Measurements from ENCODE around the gene ANKRD16.

DNA sequence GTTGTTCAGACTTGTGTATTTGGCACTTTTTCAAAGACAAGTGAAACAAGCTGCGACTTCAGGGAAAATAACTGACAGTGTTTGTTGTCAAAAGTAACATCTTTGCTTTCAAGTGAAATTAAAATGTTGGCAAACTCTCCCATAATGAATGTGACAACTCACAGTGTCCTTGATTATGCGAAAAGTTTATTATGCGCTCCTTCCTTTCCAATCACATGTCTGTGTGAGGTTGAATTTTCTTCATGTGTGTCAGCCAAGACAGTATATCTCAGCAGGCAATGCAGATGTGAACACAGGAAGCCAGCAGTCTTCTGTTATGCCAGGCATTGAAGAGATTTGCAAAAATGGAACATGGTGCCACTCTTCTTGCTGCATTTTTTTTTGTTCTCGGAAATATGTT lies 29.1 kb upstream of the ANKRD16 start:
- no peak for TF ChIP-seq CTCF (IDR thresholded peaks at IDR 0.05)
- TF ChIP-seq EZH2 (IDR thresholded peaks at IDR 0.05), result no peak
- no peak for TF ChIP-seq EZH2phosphoT487 (IDR thresholded peaks at IDR 0.05)
